ENCODE results near the gene TRIM44. TPM values are rescaled to one million over a fixed set of nuclear protein-coding genes. Genes with fewer than 3 reads are reported as not detected.
"Not testable (repeated sequence)": the region's sequence is repeated elsewhere in the genome, so short reads cannot be mapped to it uniquely, and the experiment has no call there.

TRIM44 gene
- total RNA-seq, 1 donor: 42.1 TPM

DNA sequence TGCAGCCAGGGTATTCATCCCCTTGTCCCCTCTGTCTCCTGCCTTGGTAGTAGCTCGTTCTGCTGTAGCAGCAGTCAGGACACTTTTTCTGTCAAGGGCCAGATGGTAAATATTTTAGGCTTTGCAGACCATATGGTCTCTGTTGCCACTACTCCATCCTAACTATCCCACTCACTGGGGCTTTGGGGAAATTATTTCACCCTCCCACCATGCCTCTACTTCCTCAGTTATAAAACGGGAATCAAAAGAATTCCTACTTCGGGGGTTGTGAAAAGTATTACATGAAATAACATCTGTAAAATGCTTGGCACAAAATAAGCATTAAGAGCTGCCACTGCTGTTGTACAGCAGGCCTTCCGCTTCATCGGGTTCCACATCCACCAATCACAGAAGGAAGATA lies 191.4 kb downstream of the TRIM44 start:
- TF ChIP-seq, protein P1, sequence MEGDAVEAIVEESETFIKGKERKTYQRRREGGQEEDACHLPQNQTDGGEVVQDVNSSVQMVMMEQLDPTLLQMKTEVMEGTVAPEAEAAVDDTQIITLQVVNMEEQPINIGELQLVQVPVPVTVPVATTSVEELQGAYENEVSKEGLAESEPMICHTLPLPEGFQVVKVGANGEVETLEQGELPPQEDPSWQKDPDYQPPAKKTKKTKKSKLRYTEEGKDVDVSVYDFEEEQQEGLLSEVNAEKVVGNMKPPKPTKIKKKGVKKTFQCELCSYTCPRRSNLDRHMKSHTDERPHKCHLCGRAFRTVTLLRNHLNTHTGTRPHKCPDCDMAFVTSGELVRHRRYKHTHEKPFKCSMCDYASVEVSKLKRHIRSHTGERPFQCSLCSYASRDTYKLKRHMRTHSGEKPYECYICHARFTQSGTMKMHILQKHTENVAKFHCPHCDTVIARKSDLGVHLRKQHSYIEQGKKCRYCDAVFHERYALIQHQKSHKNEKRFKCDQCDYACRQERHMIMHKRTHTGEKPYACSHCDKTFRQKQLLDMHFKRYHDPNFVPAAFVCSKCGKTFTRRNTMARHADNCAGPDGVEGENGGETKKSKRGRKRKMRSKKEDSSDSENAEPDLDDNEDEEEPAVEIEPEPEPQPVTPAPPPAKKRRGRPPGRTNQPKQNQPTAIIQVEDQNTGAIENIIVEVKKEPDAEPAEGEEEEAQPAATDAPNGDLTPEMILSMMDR (IDR thresholded peaks at IDR 0.05; ENCODE audit: insufficient read depth, low read length): no peak
- H3K4me3 ChIP-seq (ENCODE audit: low read depth, low read length): no peak overlapping the region
- DNase-seq (ENCODE audit: low read depth): no peak

DNA sequence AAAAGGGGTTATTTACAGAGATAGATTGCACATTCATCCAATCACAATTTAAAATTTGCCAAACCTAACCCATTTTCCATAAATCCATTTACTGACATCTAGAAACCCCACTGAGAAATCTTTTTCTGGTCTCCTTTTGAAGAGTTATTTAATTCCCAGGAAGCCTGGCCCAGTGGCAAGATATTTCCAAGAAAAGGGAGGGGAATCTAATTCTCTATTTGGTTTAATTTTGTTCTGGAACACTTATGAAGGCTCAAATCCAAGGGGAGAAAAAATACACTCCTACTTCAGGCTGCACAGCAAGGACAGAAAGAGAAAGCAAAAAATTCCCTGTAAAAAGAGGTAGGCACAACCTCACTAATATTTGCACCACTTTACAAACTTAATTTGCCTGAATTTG lies 193.1 kb downstream of the TRIM44 start:
- DNase-seq (ENCODE audit: low read depth): no peak
- TF ChIP-seq, protein P1 (IDR thresholded peaks at IDR 0.05; ENCODE audit: insufficient read depth, low read length): no peak
- H3K4me3 ChIP-seq (ENCODE audit: low read depth, low read length): no peak overlapping the region

DNA sequence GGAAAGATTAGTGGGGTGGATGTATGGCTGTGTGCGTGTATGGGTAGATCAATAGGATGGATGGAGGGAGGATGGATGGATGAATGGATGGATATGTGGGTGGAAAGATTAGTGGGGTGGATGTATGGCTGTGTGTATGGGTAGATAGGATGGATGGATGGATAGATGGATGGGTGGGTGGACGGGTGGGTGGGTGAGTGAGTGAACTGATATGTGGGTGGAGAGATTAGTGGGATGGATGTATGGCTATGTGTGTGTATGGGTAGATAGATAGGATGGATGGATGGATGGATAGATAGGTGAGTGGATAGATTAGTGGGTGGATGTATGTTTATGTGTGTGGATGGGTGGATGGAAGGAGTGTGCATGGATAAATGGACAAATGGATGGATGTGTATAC lies 193.7 kb downstream of the TRIM44 start:
- no peak for DNase-seq (ENCODE audit: low read depth)
- TF ChIP-seq, protein P1 (IDR thresholded peaks at IDR 0.05; ENCODE audit: insufficient read depth, low read length): no peak
- no peak overlapping the region for H3K4me3 ChIP-seq (ENCODE audit: low read depth, low read length)

DNA sequence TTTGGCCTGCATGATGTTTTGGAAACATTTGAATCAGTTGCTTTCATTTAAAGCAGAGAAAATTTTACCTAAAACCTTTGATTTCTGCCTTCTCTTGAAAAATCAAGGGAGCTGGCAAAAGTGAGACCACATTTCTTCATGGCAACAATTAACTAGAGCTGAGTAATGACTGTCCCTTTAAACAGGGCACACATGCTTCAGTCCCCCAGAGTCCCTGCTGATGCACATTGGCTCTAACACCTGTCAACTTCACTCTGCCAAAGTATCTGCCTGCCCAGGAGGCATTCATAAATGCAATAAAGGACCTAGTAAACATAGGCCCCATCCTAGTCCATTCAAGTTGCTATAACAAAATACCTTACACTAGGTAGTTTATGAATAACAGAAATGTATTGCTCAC lies 194.2 kb downstream of the TRIM44 start:
- TF ChIP-seq, protein P1 (IDR thresholded peaks at IDR 0.05; ENCODE audit: insufficient read depth, low read length): no peak
- DNase-seq (ENCODE audit: low read depth): no peak

DNA sequence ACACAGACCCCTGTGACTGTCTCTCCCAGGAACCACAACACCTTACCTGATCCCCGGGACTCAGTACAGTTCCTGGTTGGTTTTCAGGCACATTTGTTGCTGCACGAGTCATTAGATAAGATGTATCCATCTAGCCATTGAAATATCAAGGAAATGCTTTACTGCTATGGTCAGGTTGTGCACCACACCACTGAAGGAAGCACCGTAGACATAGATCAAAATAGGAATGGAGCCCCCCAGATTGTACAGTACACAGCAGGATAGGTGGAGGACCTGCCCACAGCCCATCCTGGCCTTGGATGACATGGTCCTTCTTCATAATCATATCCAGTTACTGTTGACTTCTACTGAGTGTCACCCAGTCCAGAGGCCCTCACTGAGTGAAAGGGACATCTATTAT lies 195.3 kb downstream of the TRIM44 start:
- H3K4me3 ChIP-seq (ENCODE audit: low read depth, low read length): no peak overlapping the region
- no peak for DNase-seq (ENCODE audit: low read depth)
- TF ChIP-seq, protein P1 (IDR thresholded peaks at IDR 0.05; ENCODE audit: insufficient read depth, low read length): no peak

More for the DNA sequence above, 194.2 kb downstream of the TRIM44 start:
- H3K4me3 ChIP-seq (ENCODE audit: low read depth, low read length): no peak overlapping the region

DNA sequence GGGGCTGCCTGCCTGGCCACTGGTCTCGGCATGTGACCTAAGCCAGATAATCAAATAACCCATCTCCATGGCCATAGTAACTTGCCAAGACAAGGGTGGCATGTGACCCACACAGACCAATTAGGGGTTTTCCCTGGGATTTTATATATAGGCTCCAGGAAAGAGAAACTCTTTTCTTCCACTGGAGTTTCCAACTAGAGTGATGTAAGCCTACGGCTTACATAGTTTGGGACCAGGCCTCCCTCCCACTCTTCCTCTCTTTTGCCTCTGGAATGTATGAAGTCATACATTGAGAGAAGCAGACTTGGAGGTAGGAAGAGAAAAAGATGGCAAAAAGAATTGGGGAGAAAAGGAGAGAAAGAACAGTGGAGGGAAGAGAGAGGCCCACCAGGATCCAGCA lies 196.7 kb downstream of the TRIM44 start:
- TF ChIP-seq, protein P1 (IDR thresholded peaks at IDR 0.05; ENCODE audit: insufficient read depth, low read length): no peak
- no peak overlapping the region for H3K4me3 ChIP-seq (ENCODE audit: low read depth, low read length)
- no peak for DNase-seq (ENCODE audit: low read depth)

DNA sequence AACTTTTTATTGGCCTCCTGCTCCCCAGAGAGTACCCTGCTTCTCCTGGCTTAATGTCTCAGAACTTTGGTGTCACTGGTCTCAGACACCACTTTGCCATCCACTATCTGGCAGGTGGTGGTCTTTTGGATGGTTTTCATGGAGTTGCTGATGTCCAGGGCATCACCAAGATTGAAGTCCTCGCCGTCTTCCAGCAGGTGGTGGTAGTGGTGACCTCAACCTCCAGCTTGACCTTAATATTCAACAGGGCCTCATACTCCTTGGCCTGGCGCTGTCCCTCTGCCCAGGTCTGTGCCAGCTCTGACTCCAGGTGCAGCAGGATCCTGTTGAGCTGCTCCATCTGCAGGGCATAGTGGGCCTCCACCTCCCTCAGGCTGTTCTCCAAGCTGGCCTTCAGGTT lies 197.6 kb downstream of the TRIM44 start:
- not testable (repeated sequence) for H3K4me3 ChIP-seq (ENCODE audit: low read depth, low read length); DNase-seq (ENCODE audit: low read depth)

Data from fibroblast of the aortic adventitia (primary cell).